Suppressor macrophage treated with lipopolysaccharide for 4 hours (primary cell): ENCODE measurements around the gene NPHP1.
"Not testable (repeated sequence)": the region's sequence is repeated elsewhere in the genome, so short reads cannot be mapped to it uniquely, and the experiment has no call there.

ENCODE experiments used
- DNase-seq: peaks from one replicate; pipeline ENCODE4 v3.0.0-alpha.2; 2020

NPHP1 gene

DNA sequence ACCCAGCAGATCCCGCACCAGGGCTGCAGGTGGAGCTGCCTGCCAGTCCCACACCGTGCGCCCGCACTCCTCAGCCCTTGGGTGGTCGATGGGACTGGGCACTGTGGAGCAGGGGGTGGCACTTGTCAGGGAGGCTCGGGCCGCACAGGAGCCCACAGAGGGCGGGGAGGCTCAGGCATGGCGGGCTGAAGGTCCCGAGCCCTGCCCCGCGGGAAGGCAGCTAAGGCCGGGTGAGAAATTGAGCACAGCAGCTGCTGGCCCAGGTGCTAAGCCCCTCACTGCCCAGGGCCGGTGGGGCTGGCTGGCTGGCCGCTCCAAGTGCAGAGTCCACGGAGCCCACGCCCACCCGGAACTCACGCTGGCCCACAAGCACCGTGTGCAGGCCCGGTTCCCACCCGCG lies 14.6 kb downstream of the NPHP1 start:
- DNase-seq = not testable (repeated sequence)

GRCh38 chr2:110182449-110182848 lies 22.4 kb downstream of the NPHP1 start:
- DNase-seq = no peak

- DNase-seq = no peak
Observed at GRCh38 chr2:110180036-110180435, 24.8 kb downstream of the NPHP1 start.

- peak; percentile 7 for DNase-seq
Observed at GRCh38 chr2:110173523-110173922, 31.3 kb downstream of the NPHP1 start.

DNA sequence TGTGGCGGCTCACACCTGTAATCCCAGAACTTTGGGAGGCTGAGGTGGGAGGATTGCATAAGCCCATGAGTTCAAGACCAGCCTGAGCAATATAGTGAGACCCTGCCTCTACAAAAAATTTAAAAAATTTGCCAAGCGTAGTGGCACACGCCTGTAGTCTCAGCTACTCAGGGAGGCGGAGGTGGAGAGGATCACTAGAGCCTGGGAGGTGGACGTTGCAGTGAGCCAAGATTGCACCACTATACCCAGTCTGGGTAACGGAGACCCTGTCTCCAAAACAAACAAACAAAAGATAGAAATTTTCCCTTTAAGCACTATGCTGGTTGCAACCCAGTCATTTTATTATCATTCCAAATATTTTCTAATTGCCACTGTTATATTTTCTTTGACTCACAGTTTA lies 32.3 kb downstream of the NPHP1 start:
- DNase-seq = no peak

- DNase-seq = no peak
Observed at GRCh38 chr2:110170102-110170501, 34.7 kb downstream of the NPHP1 start.

DNA sequence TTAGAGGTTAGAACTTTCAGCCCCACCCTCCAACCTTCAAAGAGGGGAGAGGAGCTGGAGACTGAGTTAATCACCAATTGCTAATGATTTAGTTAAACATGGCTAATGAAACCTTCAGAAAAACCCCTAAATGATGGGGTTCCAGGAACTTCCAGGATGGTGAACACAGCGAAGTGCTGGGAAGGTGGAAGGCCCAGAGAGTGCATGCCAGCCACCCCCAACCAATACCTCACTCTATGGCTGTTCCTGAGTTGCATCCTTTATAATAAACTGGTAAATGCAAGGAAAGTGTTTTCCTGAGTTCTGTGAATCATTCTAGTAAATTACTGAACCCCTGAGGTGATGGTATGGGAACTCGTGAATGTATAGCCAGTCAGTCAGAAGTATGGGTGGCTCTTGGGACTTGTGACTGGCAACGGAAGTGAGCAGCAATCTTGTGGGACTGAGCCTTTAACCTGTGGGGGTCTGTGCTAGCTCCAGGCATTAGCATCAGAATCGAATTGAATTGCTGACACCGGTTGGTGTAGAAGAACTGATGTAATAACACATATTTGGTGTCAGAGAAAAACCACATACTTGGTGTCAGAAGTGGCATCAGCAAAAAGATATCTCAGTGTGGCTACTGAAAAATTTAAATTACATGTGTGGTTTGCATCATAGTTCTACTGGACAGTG lies 37.4 kb downstream of the NPHP1 start:
- DNase-seq = no peak

- no peak for DNase-seq
Observed at GRCh38 chr2:110166266-110166665, 38.5 kb downstream of the NPHP1 start.

GRCh38 chr2:110157153-110157793 lies 47.5 kb downstream of the NPHP1 start:
- peak; percentile 72 for DNase-seq

DNA sequence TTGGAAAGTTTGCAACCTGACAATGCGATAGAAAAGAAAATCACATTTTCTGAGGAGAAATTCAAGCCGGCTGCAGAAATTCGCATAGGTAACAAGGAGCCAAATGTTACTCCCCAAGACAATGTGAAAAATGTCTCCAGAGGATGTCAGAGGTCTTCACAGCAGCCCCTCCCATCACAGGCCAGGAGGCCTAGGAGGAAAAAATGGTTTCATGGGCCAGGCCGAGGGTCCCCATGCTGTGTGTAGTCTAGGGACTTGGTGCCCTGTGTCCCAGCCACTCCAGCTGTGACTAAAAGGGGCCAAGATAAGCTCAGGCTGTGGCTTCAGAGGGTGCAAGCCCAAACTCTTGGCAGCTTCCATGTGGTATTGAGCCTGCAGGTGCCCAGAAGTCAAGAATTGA lies 50.0 kb downstream of the NPHP1 start:
- not testable (repeated sequence) for DNase-seq

DNA sequence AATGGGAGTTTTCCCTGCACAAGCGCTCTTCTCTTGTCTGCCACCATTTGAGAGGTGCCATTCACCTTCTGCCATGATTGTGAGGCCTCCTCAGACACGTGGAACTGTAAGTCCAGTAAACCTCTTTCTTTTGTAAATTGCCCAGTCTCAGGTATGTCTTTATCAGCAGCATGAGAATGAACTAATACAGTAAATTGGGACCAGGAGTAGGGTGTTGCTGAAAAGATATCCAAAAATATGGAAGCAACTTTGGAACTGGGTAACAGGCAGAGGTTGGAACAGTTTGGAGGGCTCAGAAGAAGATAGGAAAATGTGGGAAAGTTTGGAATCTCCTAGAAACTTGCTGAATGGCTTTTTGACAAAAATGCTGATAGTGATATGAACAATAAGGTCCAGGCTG lies 50.6 kb downstream of the NPHP1 start:
- DNase-seq = not testable (repeated sequence)

GRCh38 chr2:110153416-110153815 lies 51.4 kb downstream of the NPHP1 start:
- DNase-seq = no peak

DNA sequence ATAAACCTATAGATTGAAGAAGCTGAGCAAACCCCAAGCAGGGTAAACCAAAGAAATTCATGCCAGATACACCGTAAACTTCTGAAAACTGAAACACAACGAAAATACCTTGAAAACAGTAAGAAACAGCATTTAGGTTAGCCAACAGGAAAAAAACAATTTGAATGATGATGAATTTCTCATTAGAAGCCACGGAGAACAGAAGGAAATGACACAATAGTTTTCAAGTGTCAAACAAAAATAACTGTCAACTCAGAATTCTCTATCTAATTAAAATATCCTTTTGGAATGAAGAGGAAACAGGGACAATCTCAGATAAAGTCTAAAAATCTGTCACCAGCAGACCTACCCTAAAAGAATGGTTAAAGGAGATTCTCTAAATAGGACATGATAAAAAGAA lies 51.9 kb downstream of the NPHP1 start:
- DNase-seq = no peak

GRCh38 chr2:110149330-110150220 lies 55.2 kb downstream of the NPHP1 start:
- peak; percentile 39 for DNase-seq

DNA sequence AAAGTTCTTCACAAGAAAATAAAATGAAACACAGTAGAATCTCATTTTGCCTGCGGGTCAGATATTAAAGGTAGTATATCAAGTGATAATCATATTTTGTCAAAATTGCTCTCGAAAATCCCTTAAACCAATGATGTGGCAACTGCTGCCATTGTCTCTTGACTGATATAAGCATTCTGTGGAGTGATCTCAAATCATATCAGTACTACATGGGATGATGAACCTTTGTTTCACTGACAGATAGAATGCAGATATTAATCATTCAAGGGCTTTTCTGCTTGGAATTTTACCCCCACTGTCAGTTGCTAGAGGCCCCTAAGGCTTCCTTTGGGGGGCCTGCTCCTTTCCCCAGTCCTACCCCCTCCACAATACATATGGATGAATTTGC lies 57.9 kb downstream of the NPHP1 start:
- DNase-seq = no peak

DNA sequence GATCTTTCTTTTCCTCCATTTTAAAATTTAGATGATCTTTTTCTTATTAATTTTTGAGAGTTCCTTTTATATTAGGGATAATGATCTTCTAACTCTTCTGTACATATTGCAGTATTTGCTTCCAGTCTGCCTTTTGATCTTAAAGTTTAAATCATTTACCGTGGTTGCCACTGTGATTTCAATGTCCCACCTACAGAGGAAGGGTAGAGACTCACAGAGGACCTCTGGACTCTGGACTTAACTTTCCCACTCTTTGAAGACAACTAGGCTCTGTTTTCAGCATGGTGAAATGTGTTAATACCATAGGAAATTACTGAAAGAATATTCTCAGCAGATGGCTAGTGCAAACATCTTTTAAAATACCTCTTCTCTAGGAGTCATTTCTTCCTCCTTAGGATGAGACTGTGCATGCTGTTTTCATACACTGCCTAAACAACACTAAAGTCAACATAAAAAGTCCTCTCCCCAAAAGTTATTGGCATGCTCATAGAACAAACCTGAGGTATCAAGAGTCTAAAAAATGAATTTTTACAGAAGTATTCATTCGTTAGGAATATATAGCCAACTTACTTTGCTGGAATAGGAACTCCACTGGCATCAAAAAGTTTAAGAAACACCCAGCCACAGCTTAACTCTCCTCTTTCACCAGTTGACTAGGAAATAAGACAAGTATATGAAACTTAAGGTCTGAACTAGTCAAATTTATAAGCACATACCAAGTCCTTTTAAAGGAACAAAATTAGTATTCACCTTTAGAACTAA lies 58.4 kb downstream of the NPHP1 start:
- DNase-seq = no peak

- DNase-seq = no peak
Observed at GRCh38 chr2:110143982-110144381, 60.8 kb downstream of the NPHP1 start.

GRCh38 chr2:110140401-110140800 lies 64.4 kb downstream of the NPHP1 start:
- DNase-seq = no peak

DNA sequence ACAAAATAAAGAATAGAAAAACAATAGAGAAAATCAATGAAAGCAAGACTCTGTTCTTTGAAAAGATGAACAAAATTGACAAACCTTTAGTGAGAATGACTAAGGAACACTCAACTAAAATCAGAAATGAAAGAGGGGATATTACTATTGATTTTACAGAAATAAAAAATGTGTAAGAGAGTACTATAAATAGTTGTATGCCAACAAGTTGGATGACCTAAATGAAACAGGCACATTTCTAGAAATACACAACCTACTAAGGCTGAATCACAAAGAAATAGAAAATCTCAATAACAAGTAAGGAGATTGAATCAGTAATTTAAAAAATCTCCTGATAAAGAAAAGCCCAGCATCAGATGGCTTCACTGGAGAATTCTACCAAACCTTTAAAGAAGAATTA lies 70.8 kb downstream of the NPHP1 start:
- no peak for DNase-seq

DNA sequence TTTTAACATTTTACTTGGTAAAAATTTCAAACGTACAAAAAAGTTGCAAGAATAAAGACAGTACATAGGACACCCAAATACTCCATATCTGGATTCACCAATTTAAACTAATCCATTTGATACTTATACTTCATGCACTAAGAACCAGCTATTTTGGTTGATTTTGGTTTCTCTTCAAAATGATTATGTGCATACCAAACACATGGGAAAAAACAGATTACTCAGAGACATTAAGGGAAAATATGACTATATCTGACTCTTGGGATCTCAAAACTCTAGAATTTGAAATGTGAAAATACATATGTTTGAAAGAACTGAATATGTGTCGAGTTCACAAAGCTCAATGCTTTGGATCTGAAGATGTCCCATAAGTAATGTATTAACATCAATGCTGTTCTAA lies 73.6 kb downstream of the NPHP1 start:
- DNase-seq = no peak

DNA sequence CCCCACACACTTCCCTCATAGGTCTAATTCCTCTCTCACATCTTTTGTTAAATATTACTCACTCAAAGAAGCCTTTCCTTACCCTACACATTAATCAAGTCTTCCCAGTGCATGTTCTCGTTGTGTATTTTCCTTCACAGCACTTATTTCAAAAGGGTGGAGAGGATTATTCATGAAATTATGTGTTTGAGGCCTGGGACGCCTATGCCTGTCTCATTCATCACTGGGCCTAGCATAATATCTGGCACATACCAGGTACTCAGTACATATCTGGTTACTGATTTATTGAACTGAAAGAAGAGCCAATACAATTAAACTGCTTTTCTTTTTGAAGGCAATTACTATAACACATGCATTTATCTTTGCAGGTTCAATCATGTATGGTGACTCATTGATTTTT lies 74.1 kb downstream of the NPHP1 start:
- DNase-seq = no peak

DNA sequence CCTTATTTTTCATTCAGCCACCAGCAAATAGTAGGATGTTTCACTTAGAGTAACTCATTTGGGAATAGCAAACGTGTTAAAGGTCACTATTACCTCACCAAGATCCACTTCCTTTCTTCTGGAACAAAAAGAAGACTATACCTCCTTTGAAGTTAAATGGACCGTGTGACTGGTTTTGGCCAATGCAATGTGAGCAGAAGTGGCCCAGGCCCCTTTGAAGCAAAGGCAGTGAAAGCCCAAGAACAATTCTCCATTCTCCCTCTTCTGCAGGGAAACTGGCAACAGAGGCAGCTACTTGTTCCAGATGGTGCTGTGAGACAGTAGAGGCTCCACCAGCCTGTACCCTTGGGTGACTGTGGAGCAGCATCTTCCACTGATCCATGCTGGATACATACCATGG lies 77.9 kb downstream of the NPHP1 start:
- no peak for DNase-seq
